ENCODE measurements around the gene COASY. TPM values are rescaled to one million over a fixed set of nuclear protein-coding genes. Genes with fewer than 3 reads are reported as not detected.
A peak's percentile ranks its signal among the peaks of the same experiment; 100 is the strongest.

COASY gene
- polyA plus RNA-seq, 3 donors: 52.6 to 63.8 (median 57.9) TPM

DNA sequence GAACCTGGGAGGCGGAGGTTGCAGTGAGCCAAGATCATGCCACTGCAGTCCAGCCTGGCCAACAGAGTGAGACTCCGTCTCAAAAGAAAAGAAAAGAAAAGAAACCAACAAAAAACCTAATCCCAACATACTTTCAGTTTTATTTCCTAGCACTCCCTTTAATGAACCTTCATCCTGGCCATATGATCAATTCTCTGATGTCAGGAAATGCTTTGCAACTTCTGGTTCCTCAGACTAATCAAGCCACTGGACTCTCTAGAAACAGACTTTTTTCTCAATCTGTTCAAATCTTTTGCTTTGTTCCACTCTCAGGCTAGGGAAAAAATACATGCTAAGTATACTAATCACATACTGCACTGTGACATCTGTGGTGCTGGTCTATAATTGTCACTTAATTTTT, 28.9 kb downstream of the COASY start:
- Histone ChIP-seq H2AFZ (ENCODE audit: insufficient read depth, low read depth, low read length, poor library complexity, severe bottlenecking) (no peak overlapping the region), H4K20me1 (ENCODE audit: insufficient read depth, low read length) (peaks cover 41% of the 10 kb centered on the region), H3K9ac (ENCODE audit: insufficient read depth, low read length, poor library complexity, severe bottlenecking) (no peak overlapping the region), H3K36me3 (replicated peaks in 1 of 2; ENCODE audit: control insufficient read depth in 1 of 2, insufficient read depth in 2 of 2, low read length in 2 of 2) (peaks cover 64 to 87% of the 10 kb centered on the region in 2 donors), H3K4me2 (replicated peaks; ENCODE audit: extremely low read depth, low read length, poor library complexity, severe bottlenecking) (no peak overlapping the region), H3K27ac (ENCODE audit: low read depth in 1 of 2, low read length in 2 of 2) (no peak overlapping the region), H3K4me3 (replicated peaks in 1 of 3; ENCODE audit: low read depth in 2 of 3, low read length in 3 of 3) (no peak overlapping the region), H3K9me3 (replicated peaks in 1 of 2; ENCODE audit: control insufficient read depth in 1 of 2, insufficient read depth in 1 of 2, low read length in 2 of 2) (no peaks in the 10 kb centered on the region), H3K27me3 (ENCODE audit: control insufficient read depth in 2 of 2, insufficient read depth in 2 of 2, low read length in 2 of 2) (no peaks in the 10 kb centered on the region), H3K4me1 (ENCODE audit: control insufficient read depth in 1 of 2, insufficient read depth in 2 of 2, low read length in 2 of 2) (peaks cover 2 to 3% of the 10 kb centered on the region in 2 donors), H3K79me2 (ENCODE audit: insufficient read depth, low read length) (no peaks in the 10 kb centered on the region)
- 100% methylated on average over 2 of the region's 2 CpGs for WGBS (ENCODE audit: insufficient coverage)
- peaks cover 0 to 3% (median 0%) of the 10 kb centered on the region in 3 donors for H3K27me3 Mint-ChIP-seq (ENCODE audit: low read depth in 3 of 3)
- peak overlapping the region in 1 of 7 donors; percentile 45 for H3K27ac Mint-ChIP-seq
- H3K36me3 Mint-ChIP-seq: peaks cover 63 to 83% of the 10 kb centered on the region in 2 donors
- TF ChIP-seq, protein P1, sequence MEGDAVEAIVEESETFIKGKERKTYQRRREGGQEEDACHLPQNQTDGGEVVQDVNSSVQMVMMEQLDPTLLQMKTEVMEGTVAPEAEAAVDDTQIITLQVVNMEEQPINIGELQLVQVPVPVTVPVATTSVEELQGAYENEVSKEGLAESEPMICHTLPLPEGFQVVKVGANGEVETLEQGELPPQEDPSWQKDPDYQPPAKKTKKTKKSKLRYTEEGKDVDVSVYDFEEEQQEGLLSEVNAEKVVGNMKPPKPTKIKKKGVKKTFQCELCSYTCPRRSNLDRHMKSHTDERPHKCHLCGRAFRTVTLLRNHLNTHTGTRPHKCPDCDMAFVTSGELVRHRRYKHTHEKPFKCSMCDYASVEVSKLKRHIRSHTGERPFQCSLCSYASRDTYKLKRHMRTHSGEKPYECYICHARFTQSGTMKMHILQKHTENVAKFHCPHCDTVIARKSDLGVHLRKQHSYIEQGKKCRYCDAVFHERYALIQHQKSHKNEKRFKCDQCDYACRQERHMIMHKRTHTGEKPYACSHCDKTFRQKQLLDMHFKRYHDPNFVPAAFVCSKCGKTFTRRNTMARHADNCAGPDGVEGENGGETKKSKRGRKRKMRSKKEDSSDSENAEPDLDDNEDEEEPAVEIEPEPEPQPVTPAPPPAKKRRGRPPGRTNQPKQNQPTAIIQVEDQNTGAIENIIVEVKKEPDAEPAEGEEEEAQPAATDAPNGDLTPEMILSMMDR (IDR thresholded peaks at IDR 0.05): no peak
- peaks cover 11% of the 10 kb centered on the region for H3K4me1 Mint-ChIP-seq
- no peak overlapping the region for H3K4me3 Mint-ChIP-seq
- H3K9me3 Mint-ChIP-seq: peaks cover 0 to 2% (median 0%) of the 10 kb centered on the region in 7 donors
- no peak for DNase-seq
- intact Hi-C loops (cut with micrococcal nuclease): no loop called here

DNA sequence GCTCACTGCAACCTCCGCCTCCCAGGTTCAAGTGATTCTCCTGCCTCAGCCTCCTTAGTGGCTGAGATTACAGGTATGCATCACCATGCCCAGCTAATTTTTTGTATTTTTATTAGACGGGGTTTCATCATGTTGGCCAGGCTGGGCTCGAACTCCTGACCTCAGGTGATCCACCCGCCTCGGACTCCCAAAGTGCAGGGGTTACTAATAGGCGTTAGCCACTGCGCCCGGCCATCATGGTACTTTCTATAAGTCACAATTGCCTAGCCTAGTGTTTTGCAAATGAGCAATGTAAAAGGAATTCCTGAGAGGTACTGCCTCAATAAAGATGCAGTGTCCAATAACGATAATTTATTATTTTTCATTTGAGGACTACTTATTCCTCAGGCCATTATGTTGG, 29.5 kb downstream of the COASY start:
- Histone ChIP-seq H3K4me2 (replicated peaks; ENCODE audit: extremely low read depth, low read length, poor library complexity, severe bottlenecking) (no peak overlapping the region), H3K4me1 (ENCODE audit: control insufficient read depth in 1 of 2, insufficient read depth in 2 of 2, low read length in 2 of 2) (no peaks in the 10 kb centered on the region), H3K9ac (ENCODE audit: insufficient read depth, low read length, poor library complexity, severe bottlenecking) (no peak overlapping the region), H3K4me3 (replicated peaks in 1 of 3; ENCODE audit: low read depth in 2 of 3, low read length in 3 of 3) (no peak overlapping the region), H4K20me1 (ENCODE audit: insufficient read depth, low read length) (peaks cover 44% of the 10 kb centered on the region), H3K27me3 (ENCODE audit: control insufficient read depth in 2 of 2, insufficient read depth in 2 of 2, low read length in 2 of 2) (no peaks in the 10 kb centered on the region), H3K9me3 (replicated peaks in 1 of 2; ENCODE audit: control insufficient read depth in 1 of 2, insufficient read depth in 1 of 2, low read length in 2 of 2) (no peaks in the 10 kb centered on the region), H3K36me3 (replicated peaks in 1 of 2; ENCODE audit: control insufficient read depth in 1 of 2, insufficient read depth in 2 of 2, low read length in 2 of 2) (peaks cover 62 to 83% of the 10 kb centered on the region in 2 donors), H3K79me2 (ENCODE audit: insufficient read depth, low read length) (peaks cover under 1% of the 10 kb centered on the region), H3K27ac (ENCODE audit: low read depth in 1 of 2, low read length in 2 of 2) (no peak overlapping the region), H2AFZ (ENCODE audit: insufficient read depth, low read depth, low read length, poor library complexity, severe bottlenecking) (no peak overlapping the region)
- H3K27me3 Mint-ChIP-seq (ENCODE audit: low read depth in 3 of 3): peaks cover 0 to 3% (median 0%) of the 10 kb centered on the region in 3 donors
- peaks cover 0 to 2% (median 0%) of the 10 kb centered on the region in 7 donors for H3K9me3 Mint-ChIP-seq
- peaks cover 60 to 80% of the 10 kb centered on the region in 2 donors for H3K36me3 Mint-ChIP-seq
- no peak overlapping the region for H3K4me3 Mint-ChIP-seq
- intact Hi-C loops (cut with micrococcal nuclease): no loop called here
- WGBS (ENCODE audit: insufficient coverage): 96% methylated on average over 8 of the region's 9 CpGs
- H3K27ac Mint-ChIP-seq: peak overlapping the region in 1 of 7 donors; percentile 45
- peaks cover 6% of the 10 kb centered on the region for H3K4me1 Mint-ChIP-seq
- TF ChIP-seq, protein P1 (IDR thresholded peaks at IDR 0.05): no peak
- DNase-seq: no peak
